Tibial nerve (tissue), 4 donors: ENCODE data around the gene RPGR. TPM values are rescaled to one million over a fixed set of nuclear protein-coding genes. Genes with fewer than 3 reads are reported as not detected.
A peak's percentile ranks its signal among the peaks of the same experiment; 100 is the strongest.

Experiments
- DNase-seq, 2 donors: peaks; one replicate each; pipeline ENCODE4 v3.0.0-alpha.2; 2019; ENCODE audit warnings: low spot score in 2 of 2
- H3K27ac ChIP-seq, 4 donors: fragments of 200-600 bp; sonication (generic) in 3 of 4; one replicate each; pipeline ENCODE4 v1.5.1; 2017 to 2019; ENCODE audit warnings: mild to moderate bottlenecking in 1 of 4
- H3K27me3 ChIP-seq, 2 donors: fragments of 200-600 bp; sonication (generic) in 1 of 2; one replicate each; pipeline versions ENCODE4 v1.5.1 to v1.6.0; 2017 to 2019
- H3K36me3 ChIP-seq, 3 donors: fragments of 200-600 bp; sonication (generic); one replicate each; pipeline ENCODE4 v1.5.1; 2018 to 2019
- H3K4me1 ChIP-seq, 4 donors: fragments of 200-600 bp; sonication (generic) in 3 of 4; one replicate each; pipeline ENCODE4 v1.5.1; 2017 to 2019
- H3K4me3 ChIP-seq, 4 donors: fragments of 200-600 bp; sonication (generic) in 3 of 4; one replicate each; pipeline ENCODE4 v1.5.1; 2017 to 2019; ENCODE audit warnings: mild to moderate bottlenecking in 1 of 4, moderate library complexity in 1 of 4
- H3K9me3 ChIP-seq, 4 donors: fragments of 200-600 bp; sonication (generic) in 3 of 4; one replicate each; pipeline ENCODE4 v1.5.1; 2017 to 2019
- CTCF ChIP-seq, 5 experiments: fragments of 200-600 bp in 3 of 5; fragments of 450-650 bp in 2 of 5; sonication (generic) in 3 of 5; IDR thresholded peaks; one replicate each; pipeline ENCODE4 v1.5.1; 2016 to 2019; ENCODE audit warnings: antibody characterized with exemption in 5 of 5, mild to moderate bottlenecking in 3 of 5, moderate library complexity in 2 of 5
- EP300 ChIP-seq, 2 donors: sonication (generic); formaldehyde crosslinking; IDR thresholded peaks; one replicate each; pipeline ENCODE4 v1.6.1; 2017; ENCODE audit warnings: antibody characterized with exemption in 2 of 2, mild to moderate bottlenecking in 1 of 2
- POLR2A ChIP-seq, 2 donors: fragments of 450-650 bp; IDR thresholded peaks; one replicate each; pipeline ENCODE4 v1.6.1; 2017; ENCODE audit warnings: antibody characterized with exemption in 2 of 2, mild to moderate bottlenecking in 2 of 2, moderate library complexity in 2 of 2
- WGBS, 2 donors: methylation state at CpG; one replicate each; pipeline ENCODE4 v1.1.5; 2018; 5-methylcytosine and 5-hydroxymethylcytosine counted together
- total RNA-seq, 4 donors: library from RNA; depleted of rRNA; stranded (reverse); fragments of >200 nt; gene quantifications; one replicate each; pipeline ENCODE4 v1.1.0, GENCODE V29; 2016

RPGR gene
- total RNA-seq, 4 donors from 2014 or later: 28.9 to 89.8 (median 80.0) TPM

DNA sequence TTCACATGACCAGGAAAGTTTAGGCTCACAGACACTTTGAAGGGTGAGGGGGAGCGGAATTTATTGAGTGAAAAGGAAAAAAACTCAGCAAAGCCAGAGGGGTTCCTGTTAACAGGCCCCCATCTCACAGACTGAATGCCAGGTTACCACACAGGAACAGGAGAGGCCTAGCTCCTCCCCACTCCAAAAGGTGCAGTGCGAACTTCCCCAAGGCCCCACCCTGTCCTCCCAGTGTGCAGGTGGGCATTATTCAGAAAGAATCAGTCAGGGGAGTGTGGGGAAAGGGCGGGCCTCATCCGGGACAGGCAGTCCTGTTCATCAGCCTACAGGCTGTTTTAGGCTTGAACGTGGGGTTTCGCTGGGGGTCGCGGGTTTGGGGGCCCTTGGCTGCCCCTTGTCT, 29.1 kb upstream of the RPGR start:
- Histone ChIP-seq H3K9me3 (no peaks in the 10 kb centered on the region), H3K4me1 (no peaks in the 10 kb centered on the region), H3K27ac (no peak overlapping the region), H3K36me3 (no peaks in the 10 kb centered on the region), H3K4me3 (no peak overlapping the region), H3K27me3 (peaks cover 0 to under 1% of the 10 kb centered on the region in 2 donors)
- no peak for DNase-seq
- WGBS, 2 donors: 78 to 84% methylated on average over 6 to 8 of the region's 8 CpGs
- TF ChIP-seq CTCF (IDR thresholded peaks at IDR 0.05) (no peak), EP300 (IDR thresholded peaks at IDR 0.05) (no peak), POLR2A (IDR thresholded peaks at IDR 0.05) (no peak)

DNA sequence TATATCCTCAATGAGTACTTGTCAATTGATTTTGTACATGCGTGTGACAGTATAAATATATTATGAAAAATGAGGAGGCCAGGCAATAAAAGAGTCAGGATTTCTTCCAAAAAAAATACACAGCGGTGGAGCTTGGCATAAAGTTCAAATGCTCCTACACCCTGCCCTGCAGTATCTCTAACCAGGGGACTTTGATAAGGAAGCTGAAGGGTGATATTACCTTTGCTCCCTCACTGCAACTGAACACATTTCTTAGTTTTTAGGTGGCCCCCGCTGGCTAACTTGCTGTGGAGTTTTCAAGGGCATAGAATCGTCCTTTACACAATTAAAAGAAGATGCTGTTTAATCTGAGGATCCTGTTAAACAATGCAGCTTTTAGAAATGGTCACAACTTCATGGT, 25.1 kb upstream of the RPGR start, which contains the start of gene OTC:
Gene OTC (plus strand): TSS at position 243 of the 400 bp plus-strand sequence. CDS start 93 bp downstream, at position 336.
- TF ChIP-seq CTCF (IDR thresholded peaks at IDR 0.05): no peak
- TF ChIP-seq POLR2A (IDR thresholded peaks at IDR 0.05): no peak
- no peak for TF ChIP-seq EP300 (IDR thresholded peaks at IDR 0.05)
- peaks cover 0 to 9% of the 10 kb centered on the region in 2 donors for H3K27me3 ChIP-seq
- H3K36me3 ChIP-seq: no peaks in the 10 kb centered on the region
- no peak for DNase-seq
- no peaks in the 10 kb centered on the region for H3K9me3 ChIP-seq
- H3K27ac ChIP-seq: no peak within 1 kb of the TSS
- H3K4me1 ChIP-seq: no peaks in the 10 kb centered on the region
- H3K4me3 ChIP-seq: no peak within 1 kb of the TSS
- WGBS, 2 donors: 72 to 86% methylated on average over 4 of the region's 4 CpGs

DNA sequence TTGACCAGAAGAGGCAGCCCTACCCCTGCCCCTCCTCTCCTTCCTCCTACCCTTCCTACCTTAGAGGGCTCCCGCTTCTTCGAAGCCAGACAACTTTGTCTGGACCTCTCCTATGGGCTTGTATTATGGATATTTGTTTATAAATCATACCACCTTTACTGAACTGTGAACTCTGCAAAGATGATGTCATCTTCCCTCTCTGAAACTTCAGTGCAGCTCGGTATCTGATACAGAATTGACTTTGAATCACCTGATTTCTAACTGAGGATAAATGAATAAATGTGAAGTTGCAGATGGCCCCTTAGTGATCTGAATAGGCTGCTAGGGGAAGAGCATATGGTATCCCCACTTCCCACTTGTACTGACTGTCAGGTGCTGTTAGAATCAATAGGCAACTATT, 24.0 kb upstream of the RPGR start:
- no peak for DNase-seq
- Histone ChIP-seq H3K27ac (no peak overlapping the region), H3K27me3 (peaks cover 0 to 9% of the 10 kb centered on the region in 2 donors), H3K36me3 (no peaks in the 10 kb centered on the region), H3K4me1 (no peaks in the 10 kb centered on the region), H3K4me3 (no peak overlapping the region), H3K9me3 (no peaks in the 10 kb centered on the region)
- TF ChIP-seq EP300 (IDR thresholded peaks at IDR 0.05): no peak
- no peak for TF ChIP-seq POLR2A (IDR thresholded peaks at IDR 0.05)
- TF ChIP-seq CTCF (IDR thresholded peaks at IDR 0.05): no peak
- 84 to 89% methylated on average over 3 of the region's 3 CpGs for WGBS, 2 donors

DNA sequence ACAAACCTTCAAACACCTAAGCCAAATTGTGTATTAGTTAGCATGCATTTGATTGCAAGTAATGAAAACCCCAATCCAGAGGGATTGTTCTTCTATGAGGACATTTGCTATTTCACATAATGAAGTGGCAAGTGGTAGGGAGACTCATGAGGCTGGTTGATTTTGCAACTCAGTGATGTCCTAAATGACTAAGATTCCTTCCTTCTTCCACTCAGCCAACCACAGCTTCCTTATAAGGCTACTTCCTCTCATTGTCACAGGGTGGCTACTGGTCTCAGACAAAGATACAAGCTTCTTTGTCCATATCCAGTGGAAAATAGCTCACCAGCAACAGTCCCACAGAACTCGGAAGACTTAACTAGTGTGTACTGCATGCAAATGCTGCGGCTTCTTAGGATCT, 19.8 kb upstream of the RPGR start:
- no peak overlapping the region for H3K4me3 ChIP-seq
- DNase-seq: peak in 1 of 2 donors; percentile 6
- H3K27ac ChIP-seq: no peak overlapping the region
- peaks cover 0 to 18% of the 10 kb centered on the region in 2 donors for H3K27me3 ChIP-seq
- no peaks in the 10 kb centered on the region for H3K36me3 ChIP-seq
- no peaks in the 10 kb centered on the region for H3K9me3 ChIP-seq
- TF ChIP-seq POLR2A (IDR thresholded peaks at IDR 0.05) (no peak), EP300 (IDR thresholded peaks at IDR 0.05) (peak in 1 of 2 donors; percentile 27), CTCF (IDR thresholded peaks at IDR 0.05) (no peak)
- no peaks in the 10 kb centered on the region for H3K4me1 ChIP-seq
- WGBS, 2 donors: 55 to 76% methylated on average over 2 of the region's 2 CpGs

DNA sequence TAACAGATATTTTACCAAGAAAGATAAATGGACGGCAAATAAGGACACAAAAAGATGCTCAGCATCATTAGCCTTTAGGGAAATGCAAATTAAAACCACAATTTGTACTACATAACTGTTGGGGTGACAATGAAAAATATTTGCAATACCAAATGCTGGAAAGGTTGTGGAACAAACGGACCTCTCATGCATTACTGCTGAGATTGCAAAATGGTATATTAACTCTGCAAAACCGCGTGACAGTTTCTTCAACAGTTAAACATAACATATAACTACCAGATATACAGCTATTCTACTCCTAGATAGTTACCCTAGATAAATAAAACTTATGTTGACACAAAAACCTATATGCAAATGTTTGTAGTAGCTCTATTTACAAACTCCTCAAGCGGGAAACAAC, 18.8 kb upstream of the RPGR start:
- WGBS, 2 donors: 44 to 51% methylated on average over 5 of the region's 5 CpGs
- Histone ChIP-seq H3K4me1 (no peaks in the 10 kb centered on the region), H3K36me3 (no peaks in the 10 kb centered on the region), H3K27me3 (peaks cover 0 to 15% of the 10 kb centered on the region in 2 donors), H3K4me3 (no peak overlapping the region), H3K27ac (no peak overlapping the region), H3K9me3 (no peaks in the 10 kb centered on the region)
- no peak for DNase-seq
- TF ChIP-seq CTCF (IDR thresholded peaks at IDR 0.05) (no peak), POLR2A (IDR thresholded peaks at IDR 0.05) (no peak), EP300 (IDR thresholded peaks at IDR 0.05) (no peak)
